HG03457 (cell line): ENCODE results near the gene TAPBP.
A peak's percentile ranks its signal among the peaks of the same experiment; 100 is the strongest.
"Not testable (repeated sequence)": the region's sequence is repeated elsewhere in the genome, so short reads cannot be mapped to it uniquely, and the experiment has no call there.

Experiments
- ATAC-seq: cut with Tn5 transposase; IDR thresholded peaks from one replicate; pipeline ENCODE4 v1.9.1; 2021; ENCODE audit warnings: moderate number of reproducible peaks; ENCODE audit not compliant: unreplicated experiment

TAPBP gene

GRCh38 chr6:33313709-33314514 lies at the start of gene TAPBP:
TSS of gene TAPBP (minus strand) at chr6:33314078. CDS start at chr6:33314041, 37 bp downstream.
- ATAC-seq: peak; percentile 25

- ATAC-seq: not testable (repeated sequence)
These were observed 49.6 kb upstream of the TAPBP start for GRCh38 chr6:33363486-33363885.

- no peak for ATAC-seq
These were observed 45.5 kb upstream of the TAPBP start for GRCh38 chr6:33359331-33359730.

GRCh38 chr6:33357160-33357871 lies 43.4 kb upstream of the TAPBP start:
- ATAC-seq: not testable (repeated sequence)

GRCh38 chr6:33356295-33356694 lies 42.4 kb upstream of the TAPBP start:
- ATAC-seq: no peak

GRCh38 chr6:33355860-33356259 lies 42.0 kb upstream of the TAPBP start:
- ATAC-seq: not testable (repeated sequence)

GRCh38 chr6:33347816-33348215 lies 33.9 kb upstream of the TAPBP start:
- no peak for ATAC-seq

- not testable (repeated sequence) for ATAC-seq
These were observed 33.1 kb upstream of the TAPBP start for GRCh38 chr6:33346972-33347371.

- no peak for ATAC-seq
These were observed 31.1 kb upstream of the TAPBP start for GRCh38 chr6:33344701-33345697.

- no peak for ATAC-seq
These were observed 30.2 kb upstream of the TAPBP start for GRCh38 chr6:33343953-33344611.

GRCh38 chr6:33343606-33343952 lies 29.7 kb upstream of the TAPBP start:
- not testable (repeated sequence) for ATAC-seq

GRCh38 chr6:33339193-33339592 lies 25.3 kb upstream of the TAPBP start:
- no peak for ATAC-seq

GRCh38 chr6:33336495-33336894 lies 22.6 kb upstream of the TAPBP start:
- no peak for ATAC-seq

GRCh38 chr6:33335916-33336315 lies 22.0 kb upstream of the TAPBP start:
- ATAC-seq: no peak

GRCh38 chr6:33333666-33334065 lies 19.8 kb upstream of the TAPBP start:
- no peak for ATAC-seq

GRCh38 chr6:33330736-33331135 lies 16.9 kb upstream of the TAPBP start:
- ATAC-seq: no peak

- no peak for ATAC-seq
These were observed 15.2 kb upstream of the TAPBP start for GRCh38 chr6:33329058-33329457.

GRCh38 chr6:33324125-33324524 lies 10.2 kb upstream of the TAPBP start:
- no peak for ATAC-seq

GRCh38 chr6:33323623-33323948 lies 9.7 kb upstream of the TAPBP start:
- no peak for ATAC-seq

GRCh38 chr6:33321227-33321626 lies 7.3 kb upstream of the TAPBP start:
- no peak for ATAC-seq
